Measurements from ENCODE around the gene ZNF275. TPM values are rescaled to one million over a fixed set of nuclear protein-coding genes. Genes with fewer than 3 reads are reported as not detected.

Gene ZNF275
- total RNA-seq, 1 experiment from 2014 or later: 16.9 TPM

GRCh38 chrX:153377727-153378126 lies 43.8 kb downstream of the ZNF275 start:
- no TSS peak for BruUV-seq (replicated peaks)
- H3K4me3 ChIP-seq (ENCODE audit: low read depth, low read length, poor library complexity, severe bottlenecking): no peak overlapping the region
- no peak overlapping the region for H3K27ac ChIP-seq (ENCODE audit: low read depth, low read length, poor library complexity, severe bottlenecking)
- H3K36me3 ChIP-seq (ENCODE audit: insufficient read depth, low read length, poor library complexity, severe bottlenecking): no peaks in the 10 kb centered on the region
- TF ChIP-seq CTCF (conservative IDR thresholded peaks at IDR 0.05; ENCODE audit: low read depth, low read length): no peak
- no peak for TF ChIP-seq EZH2 (IDR thresholded peaks at IDR 0.05; ENCODE audit: borderline replicate concordance, low read depth, low read length, poor library complexity, severe bottlenecking)
- no peaks in the 10 kb centered on the region for H3K27me3 ChIP-seq (replicated peaks; ENCODE audit: insufficient read depth, low read depth, low read length, poor library complexity)
- no peak for DNase-seq (ENCODE audit: low spot score)
- ChIA-PET CTCF (no interaction called here), POLR2A (ENCODE audit: low non-redundant PET) (no interaction called here)
- H3K9me3 ChIP-seq (ENCODE audit: low read depth, low read length, poor library complexity, severe bottlenecking): no peaks in the 10 kb centered on the region
- H3K4me1 ChIP-seq (ENCODE audit: insufficient read depth, low read length, poor library complexity, severe bottlenecking): no peaks in the 10 kb centered on the region
- intact Hi-C loops (cut with micrococcal nuclease; ENCODE audit: unreplicated experiment): no loop called here

- BruUV-seq (replicated peaks): no TSS peak
- Histone ChIP-seq H3K27ac (ENCODE audit: low read depth, low read length, poor library complexity, severe bottlenecking) (no peak overlapping the region), H3K4me1 (ENCODE audit: insufficient read depth, low read length, poor library complexity, severe bottlenecking) (no peaks in the 10 kb centered on the region), H3K9me3 (ENCODE audit: low read depth, low read length, poor library complexity, severe bottlenecking) (no peaks in the 10 kb centered on the region), H3K4me3 (ENCODE audit: low read depth, low read length, poor library complexity, severe bottlenecking) (no peak overlapping the region), H3K27me3 (replicated peaks; ENCODE audit: insufficient read depth, low read depth, low read length, poor library complexity) (no peaks in the 10 kb centered on the region), H3K36me3 (ENCODE audit: insufficient read depth, low read length, poor library complexity, severe bottlenecking) (no peaks in the 10 kb centered on the region)
- DNase-seq (ENCODE audit: low spot score): no peak
- CTCF ChIA-PET: no interaction called here
- POLR2A ChIA-PET (ENCODE audit: low non-redundant PET): no interaction called here
- TF ChIP-seq CTCF (conservative IDR thresholded peaks at IDR 0.05; ENCODE audit: low read depth, low read length) (no peak), EZH2 (IDR thresholded peaks at IDR 0.05; ENCODE audit: borderline replicate concordance, low read depth, low read length, poor library complexity, severe bottlenecking) (no peak)
- intact Hi-C loops (cut with micrococcal nuclease; ENCODE audit: unreplicated experiment): no loop called here
These were observed 44.7 kb downstream of the ZNF275 start for GRCh38 chrX:153378607-153379006.

GRCh38 chrX:153379508-153379907 lies 45.6 kb downstream of the ZNF275 start:
- no TSS peak for BruUV-seq (replicated peaks)
- ChIA-PET CTCF (no interaction called here), POLR2A (ENCODE audit: low non-redundant PET) (no interaction called here)
- H3K9me3 ChIP-seq (ENCODE audit: low read depth, low read length, poor library complexity, severe bottlenecking): no peaks in the 10 kb centered on the region
- H3K36me3 ChIP-seq (ENCODE audit: insufficient read depth, low read length, poor library complexity, severe bottlenecking): no peaks in the 10 kb centered on the region
- no peak for TF ChIP-seq EZH2 (IDR thresholded peaks at IDR 0.05; ENCODE audit: borderline replicate concordance, low read depth, low read length, poor library complexity, severe bottlenecking)
- no peak for TF ChIP-seq CTCF (conservative IDR thresholded peaks at IDR 0.05; ENCODE audit: low read depth, low read length)
- H3K27ac ChIP-seq (ENCODE audit: low read depth, low read length, poor library complexity, severe bottlenecking): no peak overlapping the region
- no peak for DNase-seq (ENCODE audit: low spot score)
- H3K4me1 ChIP-seq (ENCODE audit: insufficient read depth, low read length, poor library complexity, severe bottlenecking): no peaks in the 10 kb centered on the region
- H3K27me3 ChIP-seq (replicated peaks; ENCODE audit: insufficient read depth, low read depth, low read length, poor library complexity): no peaks in the 10 kb centered on the region
- intact Hi-C loops (cut with micrococcal nuclease; ENCODE audit: unreplicated experiment): no loop called here
- H3K4me3 ChIP-seq (ENCODE audit: low read depth, low read length, poor library complexity, severe bottlenecking): no peak overlapping the region
